Activated CD4-positive, alpha-beta T cell treated with anti-CD3 and anti-CD28 coated beads, Interleukin-2, amount 50 U/mL, for 16 hours (primary cell): ENCODE measurements around the gene ADGRA3.

Source experiments
- DNase-seq: peaks from one replicate; pipeline ENCODE4 v3.0.0-alpha.2; 2020

The ADGRA3 gene

GRCh38 chr4:22515888-22516541, at the start of gene ADGRA3:
Gene ADGRA3 (minus strand): TSS chr4:22516066. CDS start chr4:22515784, 282 bp downstream.
- DNase-seq, result peak; percentile 43

DNA sequence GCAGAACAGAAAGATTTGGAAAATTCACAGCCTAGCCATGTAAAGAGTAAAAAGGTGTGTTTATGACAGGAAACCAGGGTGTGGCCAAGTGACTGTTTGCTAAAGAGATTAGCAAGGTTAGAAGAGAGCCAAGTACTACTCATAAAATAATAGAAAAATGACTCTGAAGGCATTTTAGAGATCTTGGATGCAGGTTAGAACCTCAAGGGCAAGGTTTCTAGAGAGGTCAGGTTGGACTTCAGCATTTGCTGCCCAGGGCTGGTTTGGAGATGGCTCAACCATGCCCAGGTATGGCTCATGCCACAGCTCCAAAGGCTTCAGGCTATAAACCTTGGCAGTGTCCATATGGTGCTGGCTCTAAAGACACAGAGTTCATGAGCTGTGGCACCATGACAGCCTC, 40.6 kb upstream of the ADGRA3 start:
- no peak for DNase-seq

DNA sequence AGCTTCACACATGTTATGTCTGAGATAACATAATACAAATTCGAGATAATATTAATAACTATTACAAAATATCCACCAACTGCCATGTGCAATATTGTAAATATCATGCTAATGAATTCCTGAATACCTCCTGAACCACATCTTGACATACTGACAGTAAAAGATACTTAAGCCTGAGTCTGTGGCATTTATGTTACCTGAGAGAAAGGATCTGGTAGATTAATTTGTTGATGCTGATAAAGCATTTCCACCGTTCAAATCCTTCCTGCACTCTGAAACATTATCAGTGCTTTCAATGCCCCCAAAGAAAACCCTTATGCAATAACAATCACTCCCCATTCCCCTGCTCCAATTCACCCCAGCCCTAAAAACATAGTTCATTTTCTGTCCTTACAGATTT, 38.8 kb upstream of the ADGRA3 start:
- DNase-seq, result no peak

- DNase-seq, result no peak
These were observed 37.7 kb upstream of the ADGRA3 start for GRCh38 chr4:22553560-22553959.

DNA sequence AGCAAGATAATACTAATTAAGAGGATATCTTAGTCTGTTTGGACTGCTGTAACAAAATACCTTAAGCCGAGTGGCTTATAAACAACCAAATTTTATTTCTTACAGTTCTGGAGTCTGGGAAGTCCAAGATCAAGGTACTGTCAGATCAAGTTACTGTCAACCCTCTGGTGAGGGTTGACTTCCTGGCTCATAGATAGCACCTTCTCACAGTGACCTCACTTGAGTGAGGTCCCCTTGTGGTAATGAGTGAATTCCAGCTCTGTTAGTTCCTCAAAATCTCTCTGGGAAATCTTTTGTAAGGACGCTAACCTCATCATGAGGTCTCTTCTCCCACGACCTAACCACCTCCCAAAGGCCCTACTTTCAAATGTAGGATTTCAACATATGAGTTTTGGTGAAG, 36.9 kb upstream of the ADGRA3 start:
- DNase-seq, result no peak

- no peak for DNase-seq
These were observed 35.7 kb upstream of the ADGRA3 start for GRCh38 chr4:22551550-22551949.

GRCh38 chr4:22546299-22546698, 30.4 kb upstream of the ADGRA3 start:
- no peak for DNase-seq

- no peak for DNase-seq
These were observed 23.4 kb upstream of the ADGRA3 start for GRCh38 chr4:22539251-22539650.

GRCh38 chr4:22537864-22538263, 22.0 kb upstream of the ADGRA3 start:
- DNase-seq, result no peak

DNA sequence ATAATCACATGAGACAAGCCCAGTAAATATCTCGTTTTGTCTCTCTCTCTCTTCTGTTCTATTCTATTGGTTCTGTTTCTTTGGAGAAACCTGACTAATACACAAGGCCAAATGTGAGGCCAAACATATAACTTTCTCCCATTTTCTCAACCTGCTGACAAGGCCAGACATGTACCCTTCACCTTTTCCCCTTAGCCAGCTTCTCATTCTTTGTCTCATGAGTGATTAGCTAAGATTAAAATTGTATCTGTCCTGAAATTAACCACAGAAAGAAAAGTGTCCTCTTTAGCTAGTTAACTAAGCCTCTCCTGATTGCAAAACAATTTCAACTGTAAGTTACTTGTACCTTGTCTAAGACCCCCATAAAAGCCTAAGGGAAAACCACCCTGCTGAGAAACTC, 18.5 kb upstream of the ADGRA3 start:
- no peak for DNase-seq

DNA sequence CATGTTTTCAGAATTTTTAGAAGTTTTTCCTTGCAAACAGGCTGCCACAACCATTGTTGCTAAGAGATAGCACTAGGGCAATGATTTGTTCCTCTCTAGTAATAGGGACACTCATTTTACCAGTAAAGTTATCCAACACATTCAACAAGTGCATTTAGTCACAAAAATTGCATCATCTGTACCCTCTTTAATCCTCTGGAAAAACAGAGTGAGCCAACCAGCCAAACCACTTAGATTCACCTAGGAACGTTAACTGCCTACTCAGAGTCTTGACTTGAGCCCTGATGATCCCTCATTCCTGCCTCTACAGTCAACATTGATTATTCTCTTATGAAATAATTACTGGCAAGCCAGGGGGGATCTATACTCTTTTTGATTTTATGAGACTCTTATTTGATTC, 17.0 kb upstream of the ADGRA3 start:
- no peak for DNase-seq

GRCh38 chr4:22532117-22532516, 16.3 kb upstream of the ADGRA3 start:
- no peak for DNase-seq

DNA sequence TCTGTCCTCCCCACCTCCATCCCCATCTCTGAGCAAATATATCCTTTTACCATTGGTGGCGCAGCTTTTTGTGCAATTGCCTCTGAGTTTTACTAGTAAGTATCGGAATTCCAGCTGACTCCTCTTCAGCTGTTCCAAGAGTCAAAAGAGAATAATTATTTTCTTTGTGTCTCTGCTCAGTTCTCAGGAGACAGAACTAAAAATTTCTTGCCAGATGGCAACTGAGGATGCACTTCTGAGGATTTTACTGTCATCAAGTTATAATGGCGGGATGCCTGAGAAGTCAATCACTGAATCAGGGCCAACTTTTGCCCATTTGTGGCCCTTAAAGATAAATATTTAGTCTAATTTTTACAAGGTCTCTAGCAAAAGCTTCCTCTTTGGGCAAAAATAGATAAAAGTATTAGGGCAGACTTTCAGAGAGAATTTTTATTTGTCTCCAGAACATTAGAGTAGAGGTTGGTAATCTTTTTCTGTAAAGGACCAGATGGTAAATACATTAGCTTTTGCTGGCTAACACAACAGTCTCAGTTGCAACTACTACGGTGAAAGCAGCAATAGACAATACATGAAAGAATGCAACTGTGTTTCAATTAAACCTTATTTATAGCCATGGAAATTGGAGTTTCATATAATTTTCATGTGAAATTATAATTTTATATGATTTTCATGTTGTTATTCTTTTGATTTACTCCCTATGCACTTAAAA, 15.6 kb upstream of the ADGRA3 start:
- no peak for DNase-seq

DNA sequence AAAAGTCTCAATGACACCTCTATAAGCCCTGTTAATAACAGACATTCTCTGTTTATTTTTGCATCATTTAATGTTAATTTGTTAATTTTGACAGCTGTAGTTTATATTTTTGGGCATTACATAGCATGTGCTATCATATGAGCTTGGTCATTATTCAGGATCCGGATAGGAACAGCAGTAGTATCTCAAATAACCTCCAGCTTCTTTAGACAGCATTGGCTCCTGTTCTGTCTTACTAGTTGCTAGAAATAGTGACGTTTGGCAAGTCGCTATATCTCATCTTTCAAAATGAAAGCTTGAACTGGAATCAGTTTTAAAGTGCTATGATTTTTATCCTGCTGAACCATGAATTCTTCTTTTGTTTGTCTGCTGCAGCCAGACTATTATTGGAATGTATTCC, 9.0 kb upstream of the ADGRA3 start:
- no peak for DNase-seq

DNA sequence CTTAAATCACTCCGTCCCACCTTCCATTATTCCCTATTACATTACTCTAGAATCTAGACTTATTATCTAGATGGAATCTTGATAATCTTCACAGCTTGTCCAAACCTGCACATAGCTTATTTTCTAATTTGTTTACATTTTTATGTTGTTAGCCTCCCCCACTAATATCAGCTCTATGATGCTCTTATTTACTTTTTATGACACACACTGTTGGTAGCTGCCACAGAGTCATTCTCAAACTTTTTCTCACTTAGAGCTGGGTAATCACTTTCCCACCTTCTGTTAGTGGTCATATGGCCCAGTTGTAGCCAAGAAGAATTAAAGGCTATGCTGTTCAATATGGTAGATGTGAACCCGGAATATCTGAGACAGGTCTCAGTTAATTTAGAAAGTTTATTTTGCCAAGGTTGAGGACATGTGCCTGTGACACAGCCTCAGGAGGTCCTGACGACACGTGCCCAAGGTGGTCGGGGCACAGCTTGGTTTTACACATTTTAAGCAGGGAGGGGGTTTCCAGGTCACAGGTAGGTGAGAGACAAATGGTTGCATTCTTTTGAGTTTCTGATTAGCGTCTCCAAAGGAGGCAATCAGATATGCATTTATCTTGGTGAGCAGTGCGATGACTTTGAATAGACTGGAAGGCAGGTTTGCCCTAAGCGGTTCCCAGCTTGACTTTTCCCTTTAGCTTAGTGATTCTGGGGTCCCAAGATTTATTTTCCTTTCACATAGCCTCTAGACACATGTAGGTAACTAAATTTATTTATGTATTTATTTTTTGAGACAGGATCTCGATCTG, 7.0 kb upstream of the ADGRA3 start:
- no peak for DNase-seq

- no peak for DNase-seq
These were observed 6.3 kb upstream of the ADGRA3 start for GRCh38 chr4:22522206-22522605.

- DNase-seq, result no peak
These were observed 5.4 kb upstream of the ADGRA3 start for GRCh38 chr4:22521240-22521639.

DNA sequence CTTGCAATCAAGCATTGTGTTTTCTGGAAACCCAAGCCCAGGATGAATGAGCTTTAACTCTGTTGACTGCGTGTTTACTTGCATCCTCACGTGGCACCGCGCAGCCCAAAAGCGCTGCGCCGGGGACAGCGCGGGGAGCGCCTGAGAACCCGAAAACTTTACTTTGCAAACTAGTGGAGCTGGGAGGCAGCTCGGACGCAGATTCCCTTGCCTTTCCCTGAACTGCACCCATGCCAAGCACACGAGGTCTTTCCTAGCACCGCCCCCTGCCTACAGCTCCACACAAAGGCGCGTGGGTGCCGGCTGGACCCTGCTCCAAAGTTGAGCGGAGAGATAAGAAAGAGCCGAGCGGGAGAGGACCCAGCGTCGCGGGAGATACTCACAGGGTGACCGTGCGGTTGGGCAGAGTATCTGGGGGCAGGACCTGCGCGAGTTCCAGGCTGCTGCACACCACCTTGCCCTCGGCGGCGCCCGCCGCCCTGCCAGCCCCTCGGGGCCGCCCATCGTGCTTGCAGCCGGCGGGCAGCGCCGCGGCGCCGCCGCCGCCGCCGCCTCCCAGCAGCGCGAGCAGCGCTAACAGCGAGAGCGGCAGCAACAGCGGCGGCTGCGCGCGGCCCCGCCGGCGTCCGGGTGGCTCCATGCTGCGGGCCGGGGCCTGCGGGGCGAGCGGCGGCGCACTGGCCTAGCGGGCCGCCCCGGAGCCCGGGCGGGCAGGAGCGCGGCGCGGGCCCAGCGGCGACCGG, 550 bp downstream of the ADGRA3 start:
- peak; percentile 22 for DNase-seq

DNA sequence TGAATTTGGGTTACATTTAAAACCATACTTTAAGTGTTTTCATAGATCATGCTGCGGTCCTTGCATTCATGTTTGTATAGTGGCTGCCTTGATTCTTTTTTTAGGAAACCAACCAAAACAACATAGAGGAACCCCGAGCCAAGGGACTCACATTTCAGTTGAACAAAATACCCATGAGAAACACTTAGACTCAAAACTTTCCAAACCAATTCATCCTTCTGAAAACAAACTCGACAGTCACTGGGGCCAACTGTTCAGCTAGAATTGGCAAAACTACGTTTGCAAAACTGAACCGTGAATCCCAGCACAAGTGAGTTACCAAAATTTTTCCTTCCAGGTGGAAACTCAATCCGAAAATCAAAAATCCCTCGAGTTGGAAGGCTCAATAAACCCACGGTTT, 1.4 kb downstream of the ADGRA3 start:
- DNase-seq, result no peak

DNA sequence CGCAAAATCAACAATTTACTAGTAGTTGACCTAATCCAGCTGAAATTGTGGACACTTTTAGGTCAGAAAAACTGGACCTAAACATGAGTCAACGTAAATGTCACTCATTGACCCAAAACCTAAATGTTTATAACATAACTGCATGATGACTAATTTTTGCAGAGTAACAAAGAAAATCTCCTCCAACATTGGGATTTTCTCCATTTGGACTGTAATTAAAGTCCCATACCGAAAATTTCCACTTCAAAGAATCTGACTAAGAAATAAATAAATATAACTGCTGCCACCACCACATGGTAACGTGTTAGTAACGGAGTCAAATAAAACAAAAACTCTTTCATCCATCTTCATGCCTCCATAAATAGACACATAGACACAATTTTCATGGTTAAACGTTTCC, 1.9 kb downstream of the ADGRA3 start:
- DNase-seq, result no peak

DNA sequence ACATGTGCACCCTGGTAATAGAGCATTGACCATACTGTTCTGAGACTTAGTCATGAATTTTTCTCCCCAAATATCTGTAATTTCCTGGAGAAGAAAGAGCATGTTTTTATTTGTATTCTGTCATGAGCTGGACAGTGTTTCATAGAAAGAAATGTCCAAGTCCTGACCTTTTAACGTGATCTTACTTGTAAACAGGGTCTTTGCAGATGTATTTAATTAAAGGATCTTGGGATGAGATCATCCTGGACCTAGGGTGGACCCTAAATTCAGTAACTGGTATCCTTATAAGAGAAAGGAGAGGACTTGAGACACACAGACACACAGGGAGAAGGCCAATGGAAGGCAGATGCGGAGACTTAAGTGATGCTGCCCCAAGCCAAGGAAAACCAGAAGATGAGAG, 3.6 kb downstream of the ADGRA3 start:
- DNase-seq, result no peak

DNA sequence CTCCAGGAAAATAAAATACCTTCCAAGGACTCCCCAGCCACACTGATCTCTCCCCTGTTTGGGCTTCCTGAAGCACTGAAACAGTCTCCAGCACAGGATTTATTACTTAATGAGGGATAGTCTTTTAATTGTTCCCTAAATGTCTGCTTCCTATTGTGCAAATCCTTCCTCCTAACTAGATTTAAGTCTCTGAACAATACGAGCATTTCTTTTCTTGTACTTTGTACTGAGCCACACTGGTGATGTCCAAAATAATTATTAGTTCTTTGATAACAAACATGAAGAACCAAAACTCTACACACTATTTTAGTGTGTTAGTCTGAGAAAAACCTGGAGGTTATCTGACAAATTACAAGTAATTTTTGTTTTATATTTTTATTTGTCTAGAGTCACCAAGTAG, 5.1 kb downstream of the ADGRA3 start:
- DNase-seq, result no peak

DNA sequence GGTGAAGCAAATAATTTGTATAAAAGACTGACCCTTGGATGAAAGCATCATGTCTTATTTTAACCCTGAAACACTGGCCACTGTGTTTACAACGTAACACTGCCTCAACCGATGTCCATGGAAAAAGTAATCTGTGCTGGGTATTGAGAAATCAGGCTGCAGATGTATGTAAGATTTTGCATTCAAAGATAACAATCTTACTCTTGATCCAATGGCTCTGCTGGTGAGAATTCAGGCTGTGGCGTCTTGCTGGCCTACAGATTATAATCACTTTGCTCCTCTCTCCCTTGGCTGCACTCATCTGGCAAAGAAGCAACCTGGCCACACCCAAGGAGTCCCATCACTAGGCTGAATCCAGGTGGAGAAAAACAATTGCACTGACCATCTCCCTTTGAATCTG, 7.5 kb downstream of the ADGRA3 start:
- DNase-seq, result no peak
